Measurements from ENCODE around the gene DPT. TPM values are rescaled to one million over a fixed set of nuclear protein-coding genes. Genes with fewer than 3 reads are reported as not detected.

The DPT gene
- total and polyA plus RNA-seq, 9 donors: 28.2 to 97.8 (median 43.0) TPM

DNA sequence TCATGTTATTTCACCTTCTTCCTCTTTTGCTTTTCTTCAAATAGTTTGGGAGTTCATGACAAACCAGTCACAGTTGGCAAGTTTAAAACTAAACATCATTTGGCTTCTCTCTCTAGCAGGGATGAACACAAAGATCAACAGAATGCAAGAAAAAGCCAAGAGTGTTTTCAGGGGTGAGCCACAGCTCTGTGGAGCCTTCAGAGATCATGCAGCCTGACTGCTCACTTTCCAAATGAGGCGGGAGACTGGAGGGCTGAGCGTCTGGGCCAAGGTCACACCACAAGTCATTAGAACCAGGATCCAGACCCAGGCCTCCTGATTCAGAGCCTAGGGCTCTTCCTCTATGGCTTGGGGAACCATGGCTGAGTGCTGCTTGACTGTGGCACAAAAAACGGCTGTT is 2.7 kb downstream of the DPT start:
- Histone ChIP-seq H3K9me3 (replicated peaks; ENCODE audit: control insufficient read depth, low read depth, low read length) (no peaks in the 10 kb centered on the region), H3K36me3 (ENCODE audit: control insufficient read depth, insufficient read depth, low read length) (no peaks in the 10 kb centered on the region), H3K4me1 (ENCODE audit: control insufficient read depth, insufficient read depth, low read length) (peaks cover 22% of the 10 kb centered on the region), H3K4me3 (ENCODE audit: low read length) (peak overlapping the region; percentile 16), H3K27me3 (ENCODE audit: control insufficient read depth, insufficient read depth, low read length) (no peaks in the 10 kb centered on the region), H3K27ac (ENCODE audit: low read length) (peak overlapping the region; percentile 67)
- WGBS (ENCODE audit: insufficient coverage): 41% methylated on average over 3 of the region's 3 CpGs
- peak; percentile 65 for DNase-seq

DNA sequence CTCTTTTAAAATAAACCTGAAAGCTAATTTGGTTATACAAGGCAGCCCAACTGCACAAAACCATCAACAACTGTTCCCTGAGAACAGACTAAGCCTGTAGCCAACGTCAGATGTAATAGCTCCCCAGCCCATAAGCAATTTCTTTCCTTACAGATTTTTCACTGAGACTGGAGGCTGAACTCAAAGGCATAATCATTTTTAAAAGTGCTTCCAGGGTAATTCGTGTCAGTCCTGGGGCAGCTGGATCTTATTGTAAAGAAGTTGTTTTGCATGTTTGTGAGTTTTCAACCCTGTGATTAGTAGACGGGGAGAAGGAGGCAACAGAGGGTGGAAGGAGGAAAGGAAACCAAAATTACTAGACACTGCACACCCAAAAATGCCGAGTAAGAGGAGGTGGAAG is 3.2 kb downstream of the DPT start:
- no peak overlapping the region for H3K4me3 ChIP-seq (ENCODE audit: low read length)
- 29% methylated on average over 1 of the region's 4 CpGs for WGBS (ENCODE audit: insufficient coverage)
- peak; percentile 66 for DNase-seq

DNA sequence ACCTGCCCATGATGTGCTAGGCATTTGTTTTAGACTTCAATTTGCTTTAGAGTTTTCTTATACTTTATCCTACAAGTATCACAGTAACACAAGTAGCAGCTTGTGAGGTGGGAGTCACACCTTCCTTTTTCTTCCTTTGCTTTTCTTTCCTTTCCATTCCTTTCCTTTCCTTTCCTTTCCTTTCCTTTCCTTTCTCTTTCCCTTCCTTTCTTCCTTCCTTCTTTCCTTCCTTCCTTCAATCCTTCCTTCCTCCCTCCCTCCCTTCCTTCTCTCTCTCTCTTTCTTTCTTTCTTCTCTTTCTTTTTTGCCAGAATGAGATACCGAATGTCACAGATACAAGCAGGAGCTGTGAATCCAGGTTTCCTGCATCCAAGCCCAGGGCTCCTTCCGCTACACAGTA is 3.9 kb downstream of the DPT start:
- H3K27me3 ChIP-seq (ENCODE audit: control insufficient read depth, insufficient read depth, low read length): no peaks in the 10 kb centered on the region
- no peaks in the 10 kb centered on the region for H3K9me3 ChIP-seq (replicated peaks; ENCODE audit: control insufficient read depth, low read depth, low read length)
- no peak for DNase-seq
- peaks cover 22% of the 10 kb centered on the region for H3K4me1 ChIP-seq (ENCODE audit: control insufficient read depth, insufficient read depth, low read length)
- no peak overlapping the region for H3K27ac ChIP-seq (ENCODE audit: low read length)
- 100% methylated on average over 1 of the region's 2 CpGs for WGBS (ENCODE audit: insufficient coverage)
- no peak overlapping the region for H3K4me3 ChIP-seq (ENCODE audit: low read length)
- no peaks in the 10 kb centered on the region for H3K36me3 ChIP-seq (ENCODE audit: control insufficient read depth, insufficient read depth, low read length)

More for the DNA sequence above, 3.2 kb downstream of the DPT start:
- H3K9me3 ChIP-seq (replicated peaks; ENCODE audit: control insufficient read depth, low read depth, low read length): no peaks in the 10 kb centered on the region
- peaks cover 22% of the 10 kb centered on the region for H3K4me1 ChIP-seq (ENCODE audit: control insufficient read depth, insufficient read depth, low read length)
- H3K27me3 ChIP-seq (ENCODE audit: control insufficient read depth, insufficient read depth, low read length): no peaks in the 10 kb centered on the region
- no peaks in the 10 kb centered on the region for H3K36me3 ChIP-seq (ENCODE audit: control insufficient read depth, insufficient read depth, low read length)
- peak overlapping the region; percentile 67 for H3K27ac ChIP-seq (ENCODE audit: low read length)

DNA sequence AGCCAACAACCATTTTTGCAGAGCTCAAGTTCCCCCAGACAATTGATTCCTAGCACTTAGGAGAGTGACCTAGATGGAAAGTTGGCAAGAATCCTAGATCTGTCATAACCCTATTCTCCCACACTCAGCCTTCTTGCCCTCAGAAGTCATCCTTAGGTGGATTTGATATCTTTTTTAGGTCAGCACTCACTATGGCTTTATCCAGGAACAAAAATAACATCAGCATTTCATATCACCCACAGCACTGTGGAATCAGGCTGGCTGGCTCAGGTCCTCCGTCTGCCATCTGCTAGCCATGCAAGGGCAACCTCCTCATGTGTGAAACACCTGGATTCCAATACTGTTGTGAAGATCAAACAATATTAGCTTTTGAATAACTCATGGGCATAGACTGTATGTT is 6.0 kb downstream of the DPT start:
- Histone ChIP-seq H3K4me3 (ENCODE audit: low read length) (no peak overlapping the region), H3K27ac (ENCODE audit: low read length) (no peak overlapping the region), H3K27me3 (ENCODE audit: control insufficient read depth, insufficient read depth, low read length) (no peaks in the 10 kb centered on the region), H3K4me1 (ENCODE audit: control insufficient read depth, insufficient read depth, low read length) (peaks cover 17% of the 10 kb centered on the region), H3K9me3 (replicated peaks; ENCODE audit: control insufficient read depth, low read depth, low read length) (no peaks in the 10 kb centered on the region), H3K36me3 (ENCODE audit: control insufficient read depth, insufficient read depth, low read length) (no peaks in the 10 kb centered on the region)
- DNase-seq: no peak
- WGBS (ENCODE audit: insufficient coverage): no CpG with 5 or more reads among the region's 1 CpG

DNA sequence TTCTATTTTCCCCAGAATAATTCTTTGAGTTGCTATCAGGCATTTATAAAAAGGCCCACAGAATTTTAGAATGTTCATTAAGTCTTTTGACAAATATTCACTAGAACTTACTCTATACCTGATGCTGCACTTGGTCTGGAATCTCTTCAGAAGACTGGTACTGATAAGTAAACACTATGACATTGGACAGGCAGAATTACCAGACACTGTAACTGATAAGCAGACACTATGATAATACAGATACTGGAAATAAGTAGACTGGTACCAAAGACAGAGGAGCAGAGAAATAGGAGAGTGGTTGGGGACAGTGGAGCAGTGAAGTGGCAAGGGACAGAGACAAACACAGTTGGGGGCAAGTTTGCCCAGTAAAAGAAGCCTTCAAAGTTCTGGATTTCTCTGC is 8.2 kb downstream of the DPT start:
- no peaks in the 10 kb centered on the region for H3K27me3 ChIP-seq (ENCODE audit: control insufficient read depth, insufficient read depth, low read length)
- H3K27ac ChIP-seq (ENCODE audit: low read length): no peak overlapping the region
- no peak for DNase-seq
- peaks cover 3% of the 10 kb centered on the region for H3K4me1 ChIP-seq (ENCODE audit: control insufficient read depth, insufficient read depth, low read length)
- H3K36me3 ChIP-seq (ENCODE audit: control insufficient read depth, insufficient read depth, low read length): no peaks in the 10 kb centered on the region
- H3K9me3 ChIP-seq (replicated peaks; ENCODE audit: control insufficient read depth, low read depth, low read length): no peaks in the 10 kb centered on the region
- no peak overlapping the region for H3K4me3 ChIP-seq (ENCODE audit: low read length)

DNA sequence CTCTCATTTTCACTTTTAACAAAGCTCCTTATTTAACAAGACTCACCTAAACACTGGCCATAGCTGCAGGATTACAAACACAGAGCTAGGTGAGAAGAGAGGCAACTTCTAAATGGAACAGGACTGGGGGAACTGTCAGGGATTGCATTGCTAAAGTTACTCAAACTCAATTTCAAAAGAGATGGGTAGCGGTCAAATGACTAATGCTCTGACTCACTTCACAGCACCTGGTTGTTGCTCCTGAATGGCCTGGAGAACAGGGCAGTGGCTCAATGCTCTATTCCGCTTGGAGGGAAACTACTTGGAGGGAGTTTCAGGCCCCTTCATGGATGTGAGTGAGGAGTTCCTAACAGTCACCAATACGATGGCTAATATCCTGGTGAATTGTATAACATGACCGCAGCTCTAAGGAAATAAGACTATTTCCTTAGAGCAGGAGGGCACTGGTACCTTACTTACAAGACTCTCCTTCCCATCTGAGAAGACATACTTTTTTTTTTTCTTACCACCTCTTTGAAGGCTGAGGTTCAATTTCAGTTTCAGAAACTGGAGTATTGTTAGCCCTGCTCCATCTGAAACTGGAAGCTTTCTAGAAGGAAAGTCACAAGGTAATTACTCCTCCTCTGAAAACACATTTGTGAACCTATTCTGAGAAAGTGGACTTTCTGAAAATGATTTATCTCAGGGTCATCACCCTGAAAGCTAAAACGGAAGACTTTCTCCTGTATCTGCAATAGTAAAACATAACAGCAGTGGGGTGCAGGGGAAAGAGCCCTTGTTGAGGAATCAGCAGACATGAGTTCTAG is 9.5 kb downstream of the DPT start:
- DNase-seq: no peak
- H3K27me3 ChIP-seq (ENCODE audit: control insufficient read depth, insufficient read depth, low read length): no peaks in the 10 kb centered on the region
- H3K4me1 ChIP-seq (ENCODE audit: control insufficient read depth, insufficient read depth, low read length): no peaks in the 10 kb centered on the region
- H3K27ac ChIP-seq (ENCODE audit: low read length): no peak overlapping the region
- no peaks in the 10 kb centered on the region for H3K9me3 ChIP-seq (replicated peaks; ENCODE audit: control insufficient read depth, low read depth, low read length)
- no peaks in the 10 kb centered on the region for H3K36me3 ChIP-seq (ENCODE audit: control insufficient read depth, insufficient read depth, low read length)
- WGBS (ENCODE audit: insufficient coverage): 100% methylated on average over 1 of the region's 5 CpGs
- no peak overlapping the region for H3K4me3 ChIP-seq (ENCODE audit: low read length)

DNA sequence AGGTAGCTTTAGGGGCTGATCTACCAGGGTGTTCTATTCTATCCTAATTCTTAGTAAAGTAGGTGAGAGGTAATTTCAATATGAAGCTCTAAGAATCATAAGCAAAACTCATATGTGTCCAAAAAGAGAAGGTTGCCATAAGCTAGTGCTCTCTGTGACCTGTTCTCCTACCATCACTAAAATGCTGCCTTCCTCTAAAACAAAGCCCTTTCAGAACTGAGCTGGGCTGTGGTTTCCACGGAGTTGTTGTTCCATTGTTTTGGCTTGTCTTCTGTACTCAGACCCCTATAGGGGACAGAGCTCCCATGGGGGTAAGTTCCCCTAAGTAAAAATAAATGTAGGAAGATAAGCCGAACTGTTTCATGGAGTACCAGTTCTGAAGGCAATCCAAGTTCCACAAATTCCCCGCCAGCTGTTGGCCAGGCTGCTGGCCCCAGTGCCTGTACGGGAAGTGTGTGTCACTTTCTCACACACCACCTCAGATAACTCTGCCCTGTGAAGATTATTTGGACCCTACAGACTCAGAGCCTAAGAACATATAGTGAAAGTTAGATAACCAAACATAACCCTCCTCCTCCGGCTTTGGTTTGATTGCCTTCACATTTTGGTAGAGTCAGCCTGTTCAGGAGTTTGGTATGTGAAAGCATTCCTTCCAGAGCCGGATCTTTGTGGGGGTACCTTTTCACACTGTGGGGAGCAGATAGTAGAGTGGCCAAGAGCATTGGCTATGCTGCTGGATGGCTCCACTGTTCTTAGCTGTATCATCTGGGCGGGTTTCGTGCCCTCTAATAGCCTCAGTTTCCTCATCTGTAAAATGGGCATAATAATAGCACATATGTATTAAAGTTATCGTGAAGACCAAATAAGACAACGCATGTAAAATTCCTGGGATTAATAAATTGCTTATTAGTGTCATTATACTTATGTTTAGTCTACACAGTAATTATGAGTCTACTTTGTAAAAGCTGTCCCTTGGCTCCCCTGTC is 10.8 kb downstream of the DPT start:
- H3K27ac ChIP-seq (ENCODE audit: low read length): no peak overlapping the region
- no peak overlapping the region for H3K4me3 ChIP-seq (ENCODE audit: low read length)
- WGBS (ENCODE audit: insufficient coverage): no CpG with 5 or more reads among the region's 10 CpGs
- no peaks in the 10 kb centered on the region for H3K27me3 ChIP-seq (ENCODE audit: control insufficient read depth, insufficient read depth, low read length)
- H3K36me3 ChIP-seq (ENCODE audit: control insufficient read depth, insufficient read depth, low read length): no peaks in the 10 kb centered on the region
- no peak for DNase-seq
- no peaks in the 10 kb centered on the region for H3K4me1 ChIP-seq (ENCODE audit: control insufficient read depth, insufficient read depth, low read length)
- no peaks in the 10 kb centered on the region for H3K9me3 ChIP-seq (replicated peaks; ENCODE audit: control insufficient read depth, low read depth, low read length)

DNA sequence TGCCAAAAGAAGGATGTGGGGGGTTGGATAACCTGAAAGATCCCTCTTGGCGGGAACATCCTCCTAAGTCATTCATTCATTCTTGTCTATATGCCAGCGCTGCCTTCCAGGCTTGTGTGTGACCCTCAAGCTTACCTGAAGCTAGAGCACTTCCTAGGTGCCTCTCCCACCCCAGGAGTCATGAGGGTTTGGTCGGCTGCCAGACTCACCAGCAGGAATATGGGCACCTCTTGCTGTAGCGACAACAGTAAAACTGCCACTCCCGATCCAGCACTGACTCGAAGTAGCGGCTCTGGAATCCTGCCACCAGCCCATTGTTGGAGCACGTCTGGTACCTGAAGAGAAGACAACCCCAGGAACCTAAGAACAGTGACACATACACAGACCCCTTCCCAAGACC is 15.0 kb downstream of the DPT start:
- WGBS (ENCODE audit: insufficient coverage): 87% methylated on average over 8 of the region's 8 CpGs
- H3K36me3 ChIP-seq (ENCODE audit: control insufficient read depth, insufficient read depth, low read length): peaks cover 2% of the 10 kb centered on the region
- peaks cover 2% of the 10 kb centered on the region for H3K4me1 ChIP-seq (ENCODE audit: control insufficient read depth, insufficient read depth, low read length)
- DNase-seq: no peak
- H3K4me3 ChIP-seq (ENCODE audit: low read length): no peak overlapping the region
- H3K27me3 ChIP-seq (ENCODE audit: control insufficient read depth, insufficient read depth, low read length): no peaks in the 10 kb centered on the region
- no peak overlapping the region for H3K27ac ChIP-seq (ENCODE audit: low read length)
- H3K9me3 ChIP-seq (replicated peaks; ENCODE audit: control insufficient read depth, low read depth, low read length): no peaks in the 10 kb centered on the region

DNA sequence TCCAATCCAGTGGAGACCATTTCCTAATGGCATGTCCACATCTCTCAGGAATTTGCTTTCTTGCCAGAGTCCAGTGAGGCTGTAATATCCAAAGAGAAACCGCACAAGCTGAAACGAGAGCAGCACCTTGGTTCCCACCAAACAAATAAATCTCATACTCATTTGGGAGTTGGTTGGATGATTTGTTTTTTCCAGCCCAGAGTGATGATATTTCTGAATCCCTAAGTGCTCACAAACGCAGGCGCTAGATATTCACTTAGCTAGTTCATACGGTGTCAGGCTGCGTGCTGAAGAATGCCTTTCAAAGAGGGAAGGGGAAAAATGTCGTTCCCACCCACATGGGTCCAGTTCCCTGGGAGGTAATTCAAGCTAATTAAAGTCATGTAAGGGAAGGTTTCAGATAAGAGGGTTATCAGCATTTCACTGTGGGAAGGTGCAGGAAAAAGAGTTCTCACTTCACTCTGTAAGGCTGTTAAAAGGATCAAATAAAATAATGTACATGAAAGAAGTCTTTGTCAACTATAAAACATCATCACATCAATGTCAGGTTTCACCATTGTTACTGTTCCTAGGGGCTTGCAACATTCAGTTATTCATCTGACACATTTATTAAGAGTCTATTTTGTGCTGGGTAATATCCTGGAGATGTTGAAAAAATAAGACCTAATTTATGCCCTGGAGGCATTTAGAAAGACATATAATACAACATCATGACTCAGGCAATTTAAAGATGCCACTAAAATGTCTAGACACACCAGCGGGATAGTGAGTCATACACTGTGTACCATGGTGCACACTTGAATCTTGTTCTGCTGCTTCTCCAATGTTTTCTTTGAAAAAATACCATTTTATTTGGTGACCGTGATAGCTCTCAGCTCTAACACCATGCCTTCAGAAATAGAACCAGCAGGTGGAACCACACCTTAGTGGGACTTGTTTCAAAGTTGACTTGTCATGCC is 19.3 kb downstream of the DPT start:
- Histone ChIP-seq H3K4me3 (ENCODE audit: low read length) (no peak overlapping the region), H3K4me1 (ENCODE audit: control insufficient read depth, insufficient read depth, low read length) (peaks cover 2% of the 10 kb centered on the region), H3K27me3 (ENCODE audit: control insufficient read depth, insufficient read depth, low read length) (no peaks in the 10 kb centered on the region), H3K27ac (ENCODE audit: low read length) (peak overlapping the region; percentile 60), H3K36me3 (ENCODE audit: control insufficient read depth, insufficient read depth, low read length) (peaks cover 2% of the 10 kb centered on the region), H3K9me3 (replicated peaks; ENCODE audit: control insufficient read depth, low read depth, low read length) (no peaks in the 10 kb centered on the region)
- peak; percentile 94 for DNase-seq
- WGBS (ENCODE audit: insufficient coverage): 31% methylated on average over 6 of the region's 9 CpGs
